T follicular helper cell (primary cell): ENCODE results near the gene ADD1.
"Not testable (repeated sequence)": the region's sequence is repeated elsewhere in the genome, so short reads cannot be mapped to it uniquely, and the experiment has no call there.

Source experiments
- DNase-seq: peaks from one replicate; pipeline ENCODE4 v3.0.0-alpha.2; 2020; ENCODE audit warnings: low read depth

Gene ADD1

GRCh38 chr4:2886161-2886560 lies 42.5 kb downstream of the ADD1 start:
- DNase-seq = no peak

DNA sequence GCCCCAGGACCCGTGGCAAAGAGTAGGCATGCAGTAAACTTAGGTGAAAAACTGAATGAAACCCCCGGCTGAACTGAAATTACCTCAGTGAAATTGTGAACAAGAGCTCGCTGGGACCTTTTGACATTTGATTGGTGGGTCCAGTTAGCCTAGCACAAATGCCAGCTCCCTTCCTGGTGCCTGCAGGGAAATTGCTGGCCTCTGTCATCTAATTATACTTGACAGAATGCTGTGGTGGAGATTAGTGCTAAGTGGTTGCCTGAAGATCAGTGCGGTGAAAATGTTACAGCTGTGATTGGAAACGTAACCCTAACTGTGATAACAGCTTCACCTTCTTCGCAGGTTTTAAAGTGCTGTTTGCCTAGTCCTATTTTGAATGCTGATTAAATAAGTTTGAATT lies 43.0 kb downstream of the ADD1 start:
- no peak for DNase-seq

- DNase-seq = no peak
Measured at GRCh38 chr4:2887343-2887742, 43.7 kb downstream of the ADD1 start.

DNA sequence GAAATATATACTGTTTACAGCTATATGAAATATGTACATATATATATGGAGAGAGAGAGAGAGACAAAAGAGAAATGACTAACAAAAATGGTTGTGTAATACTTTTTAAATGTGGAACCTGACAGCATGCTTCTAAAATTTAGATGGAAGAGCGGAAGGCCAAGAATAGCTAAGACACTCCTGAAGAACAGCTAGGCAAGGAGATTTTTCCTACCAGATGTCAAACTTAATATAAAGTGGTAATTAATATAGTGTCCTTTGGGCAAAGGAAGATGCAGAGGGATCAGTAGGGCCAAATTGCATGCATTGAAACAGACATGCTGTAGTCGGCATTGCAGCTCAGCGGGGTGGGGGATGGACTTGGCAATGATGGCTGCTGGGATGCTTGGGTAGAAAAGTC lies 45.2 kb downstream of the ADD1 start:
- DNase-seq = no peak

- DNase-seq = no peak
Measured at GRCh38 chr4:2891294-2891693, 47.6 kb downstream of the ADD1 start.

GRCh38 chr4:2893772-2894171 lies 50.1 kb downstream of the ADD1 start:
- DNase-seq = no peak

DNA sequence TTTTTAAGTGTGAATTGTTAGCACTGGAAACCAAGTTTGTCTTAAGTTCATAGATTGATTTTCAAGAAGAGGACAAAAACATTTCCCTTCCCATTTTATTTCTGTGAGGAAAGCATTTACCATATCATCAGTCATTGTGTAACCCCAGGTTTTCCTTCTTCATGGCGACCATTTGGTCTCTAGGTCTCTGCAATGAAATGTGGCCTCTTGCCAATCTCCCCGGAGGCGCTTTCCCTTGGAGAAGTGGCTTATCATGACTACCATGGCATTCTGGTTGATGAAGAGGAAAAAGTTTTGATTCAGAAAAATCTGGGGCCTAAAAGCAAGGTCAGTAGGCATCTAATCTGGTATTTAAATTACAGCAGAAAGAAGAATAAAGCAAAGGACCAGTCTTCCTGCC lies 54.4 kb downstream of the ADD1 start:
- DNase-seq = no peak

DNA sequence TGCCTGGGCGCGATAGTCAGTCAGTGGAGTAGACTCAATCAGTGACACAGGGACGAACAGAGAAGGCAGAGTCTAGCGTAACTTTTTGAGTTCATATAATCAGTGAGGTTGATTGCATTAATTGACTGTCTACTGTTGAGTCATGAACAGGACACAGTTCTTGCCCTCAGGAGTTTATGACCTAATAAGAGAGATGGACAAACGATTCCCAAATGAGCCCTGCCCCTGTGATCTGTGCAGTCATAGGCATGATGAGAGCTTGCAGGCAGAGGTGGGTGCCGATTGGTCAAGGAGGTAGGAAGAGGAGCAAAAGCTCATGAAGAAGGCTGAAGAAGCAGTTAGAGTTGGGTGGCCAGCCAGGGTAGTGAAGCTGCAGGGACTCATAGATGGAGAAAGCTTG lies 57.1 kb downstream of the ADD1 start:
- DNase-seq = no peak

DNA sequence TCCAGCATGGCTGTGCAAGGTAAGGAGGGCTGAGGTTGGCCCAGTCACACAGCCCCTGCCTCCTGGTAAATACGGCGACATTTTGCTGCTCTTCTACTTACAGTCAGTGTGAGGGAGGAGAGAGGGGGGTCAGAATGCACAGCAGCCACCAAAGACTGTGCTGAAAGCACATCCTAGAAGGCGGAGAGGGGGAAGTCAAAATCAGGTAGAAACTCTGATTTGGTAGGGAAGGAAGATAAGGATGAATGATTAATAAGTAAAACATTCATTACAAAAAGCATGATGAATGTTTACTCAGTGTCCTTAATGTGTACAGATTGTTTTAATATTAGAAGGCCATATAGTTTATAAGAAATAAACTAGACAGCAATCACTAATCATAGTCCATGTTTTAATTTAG lies 57.5 kb downstream of the ADD1 start:
- no peak for DNase-seq

DNA sequence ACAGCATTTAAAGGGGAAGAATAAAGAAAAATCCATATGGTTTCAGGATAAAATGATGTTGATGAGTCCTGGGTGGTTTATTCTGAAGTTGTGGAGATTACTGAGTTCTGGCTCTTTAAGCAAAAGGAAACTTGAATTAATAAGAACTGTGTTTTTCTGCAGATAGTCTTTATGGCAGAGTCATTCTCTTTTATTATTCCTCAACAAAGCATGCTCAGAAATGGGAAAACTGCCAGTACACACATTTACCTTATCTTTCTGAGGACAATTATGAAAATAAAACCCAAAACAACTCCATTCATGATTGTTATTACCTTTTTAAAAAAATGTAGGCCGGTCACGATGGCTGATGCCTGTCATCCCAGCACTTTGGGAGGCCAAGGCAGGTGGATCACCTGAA lies 58.5 kb downstream of the ADD1 start:
- no peak for DNase-seq

GRCh38 chr4:2905544-2905943 lies 61.9 kb downstream of the ADD1 start:
- DNase-seq = no peak

DNA sequence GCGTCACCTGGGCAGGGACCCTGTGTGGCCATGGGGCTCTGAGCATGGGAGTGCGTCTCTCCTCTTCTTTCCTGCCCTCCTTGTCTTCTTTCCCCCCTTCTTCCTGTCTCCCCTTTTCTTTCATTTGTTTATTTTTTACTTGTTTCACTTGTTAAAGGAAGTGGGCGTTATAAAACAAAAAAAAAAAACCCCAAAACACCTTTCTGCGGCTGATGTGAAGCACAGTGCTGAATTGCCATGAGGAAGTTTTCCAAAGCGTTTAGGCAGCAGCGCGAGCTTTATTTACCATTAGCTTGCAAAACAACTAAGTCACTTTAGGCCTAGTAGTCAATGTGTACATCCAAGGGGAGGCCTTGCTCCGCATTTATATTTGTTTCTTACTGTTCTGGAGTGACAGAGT lies 62.6 kb downstream of the ADD1 start:
- no peak for DNase-seq

- no peak for DNase-seq
Measured at GRCh38 chr4:2907226-2907625, 63.6 kb downstream of the ADD1 start.

DNA sequence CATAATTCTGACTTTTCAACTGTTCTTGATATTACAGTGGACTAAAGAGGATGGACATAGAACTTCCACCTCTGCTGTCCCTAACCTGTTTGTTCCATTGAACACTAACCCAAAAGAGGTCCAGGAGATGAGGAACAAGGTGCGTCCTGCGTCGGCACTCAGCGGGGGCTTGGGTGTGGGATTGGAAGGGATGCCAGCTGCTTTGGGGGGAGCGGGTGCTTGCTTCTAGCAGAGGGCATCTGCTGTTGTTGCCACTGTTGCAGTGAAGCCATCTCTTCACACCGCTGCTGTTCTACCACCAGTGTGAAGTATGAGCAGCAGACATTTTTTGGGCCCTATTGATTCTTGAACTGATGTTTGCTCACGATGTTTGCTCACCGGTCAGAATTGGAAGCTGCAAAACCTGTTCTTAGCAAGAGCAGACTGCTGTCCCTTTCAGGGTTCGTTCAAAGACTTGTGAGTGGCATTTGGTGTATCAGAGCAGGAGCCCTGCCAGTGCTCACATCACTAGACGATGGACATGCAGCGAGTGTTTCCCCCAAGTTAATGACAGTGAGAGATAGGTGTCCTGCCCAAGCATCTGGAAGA lies 64.2 kb downstream of the ADD1 start:
- no peak for DNase-seq

DNA sequence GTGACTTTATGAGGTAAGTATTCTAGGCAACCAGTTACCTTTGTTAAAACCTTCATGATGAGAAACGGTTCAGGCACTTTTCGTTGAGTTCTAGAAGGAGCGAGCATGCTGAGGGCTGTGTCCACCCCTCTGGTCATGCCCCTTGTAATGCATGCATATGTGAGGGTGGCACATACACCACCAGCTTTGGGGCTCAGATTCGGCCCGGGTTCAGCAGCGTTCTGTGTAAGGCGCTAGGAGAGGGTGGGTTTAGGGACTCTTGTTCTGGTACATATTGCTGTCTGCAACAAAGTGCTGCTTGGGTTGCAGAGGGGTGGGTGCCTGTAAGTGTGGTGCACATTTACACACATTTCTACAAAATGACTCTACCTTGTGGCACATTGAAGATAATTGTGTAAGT lies 65.0 kb downstream of the ADD1 start:
- DNase-seq = no peak

GRCh38 chr4:2909583-2909982 lies 65.9 kb downstream of the ADD1 start:
- no peak for DNase-seq

DNA sequence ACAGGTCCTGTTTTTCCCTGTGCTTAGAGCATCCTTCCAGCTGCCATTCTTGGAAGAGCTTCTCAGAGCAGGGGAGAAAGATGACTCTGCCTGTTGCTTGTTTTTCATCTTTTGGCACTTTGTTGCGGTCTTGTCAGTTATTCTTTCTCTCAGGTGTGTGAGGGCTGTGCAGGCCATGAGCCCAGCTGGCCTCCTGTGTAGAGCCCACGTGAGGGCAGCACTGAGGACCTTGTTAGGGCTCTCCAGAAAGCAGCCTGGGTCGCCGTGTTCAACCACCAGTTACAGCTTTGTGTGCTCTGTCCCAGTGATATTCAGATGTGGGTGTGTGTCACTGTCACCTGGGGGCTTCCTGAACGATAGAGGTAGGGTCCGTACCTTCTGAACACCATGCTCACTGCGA lies 66.8 kb downstream of the ADD1 start:
- no peak for DNase-seq

DNA sequence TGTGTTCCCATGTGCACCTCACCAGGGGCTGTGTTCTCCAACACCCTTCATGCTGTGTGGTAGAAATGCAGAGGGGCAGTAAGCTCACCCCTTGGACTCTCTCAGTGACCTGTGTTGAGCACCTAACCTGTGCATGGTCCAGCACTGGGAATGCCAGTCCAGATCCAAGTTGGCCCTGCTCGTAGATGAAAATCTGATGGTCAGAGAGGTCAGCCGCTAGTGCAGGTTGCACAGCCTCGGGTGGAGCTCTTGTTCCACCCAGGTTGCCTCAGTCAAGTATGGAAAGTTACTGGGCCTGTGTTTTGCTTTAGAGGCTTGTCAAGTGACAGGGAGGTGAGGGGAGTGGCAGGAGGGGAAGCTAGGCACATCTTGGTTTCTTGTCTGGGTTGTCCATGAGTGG lies 68.2 kb downstream of the ADD1 start:
- no peak for DNase-seq

- no peak for DNase-seq
Measured at GRCh38 chr4:2913168-2913567, 69.5 kb downstream of the ADD1 start.

GRCh38 chr4:2914256-2915126 lies 70.8 kb downstream of the ADD1 start:
- DNase-seq = no peak

- DNase-seq = no peak
Measured at GRCh38 chr4:2915789-2916188, 72.1 kb downstream of the ADD1 start.

- not testable (repeated sequence) for DNase-seq
Measured at GRCh38 chr4:2916696-2917095, 73.1 kb downstream of the ADD1 start.

- not testable (repeated sequence) for DNase-seq
Measured at GRCh38 chr4:2918300-2918699, 74.7 kb downstream of the ADD1 start.

DNA sequence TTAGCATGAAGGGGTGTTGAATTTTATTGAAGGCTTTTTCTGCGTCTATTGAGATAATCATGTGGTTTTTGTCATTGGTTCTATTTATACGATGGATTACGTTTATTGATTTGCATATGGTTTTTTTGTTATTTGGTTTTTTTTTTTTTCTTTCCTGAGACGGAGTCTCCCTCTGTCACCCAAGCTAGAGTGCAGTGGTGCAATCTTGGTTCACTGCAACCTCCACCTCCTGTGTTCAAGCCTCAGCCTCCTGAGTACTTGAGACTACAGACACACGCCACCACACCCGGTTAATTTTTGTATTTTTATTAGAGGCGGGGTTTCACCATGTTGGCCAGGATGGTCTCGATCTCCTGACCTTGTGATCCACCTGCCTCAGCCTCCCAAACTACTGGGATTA lies 75.1 kb downstream of the ADD1 start:
- DNase-seq = not testable (repeated sequence)
